Neural crest cell (in vitro differentiated cells): ENCODE measurements around the gene HECW1. TPM values are rescaled to one million over a fixed set of nuclear protein-coding genes. Genes with fewer than 3 reads are reported as not detected.
"Not testable (repeated sequence)": the region's sequence is repeated elsewhere in the genome, so short reads cannot be mapped to it uniquely, and the experiment has no call there.

Source experiments
- DNase-seq: peaks from one replicate; pipeline ENCODE4 v3.0.0; 2021; ENCODE audit warnings: low read depth, mixed read lengths, low spot score
- H3K27ac Mint-ChIP-seq: one replicate; pipeline ENCODE4 v1.8.0; 2021; ENCODE audit warnings: mild to moderate bottlenecking, mixed read lengths; ENCODE audit not compliant: unreplicated experiment
- H3K27me3 Mint-ChIP-seq: 2 replicates; pipeline ENCODE4 v1.8.0; 2021; ENCODE audit warnings: low read depth, mild to moderate bottlenecking, mixed read lengths
- H3K36me3 Mint-ChIP-seq: 2 replicates; pipeline ENCODE4 v1.8.0; 2021; ENCODE audit warnings: low read depth, mild to moderate bottlenecking, mixed read lengths
- H3K4me1 Mint-ChIP-seq: 2 replicates; pipeline ENCODE4 v1.8.0; 2021; ENCODE audit warnings: mixed read lengths
- H3K4me3 Mint-ChIP-seq: one replicate; pipeline ENCODE4 v1.8.0; 2021; ENCODE audit warnings: mild to moderate bottlenecking, mixed read lengths
- H3K9me3 Mint-ChIP-seq: 2 replicates; pipeline ENCODE4 v1.8.0; 2021; ENCODE audit warnings: mixed read lengths
- total RNA-seq: library from RNA; stranded (reverse); gene quantifications from 2 replicates; pipeline ENCODE4 v1.2.1, GENCODE V29; 2021
- TF ChIP-seq, protein P1 (sequence below): fragments of 200-600 bp; sonication (generic); conservative IDR thresholded peaks from 2 replicates; pipeline ENCODE4 v1.5.0; 2021; ENCODE audit warnings: antibody characterized with exemption, mild to moderate bottlenecking

Gene HECW1
- total RNA-seq, 1 donor from 2014 or later, result 3.6 TPM

DNA sequence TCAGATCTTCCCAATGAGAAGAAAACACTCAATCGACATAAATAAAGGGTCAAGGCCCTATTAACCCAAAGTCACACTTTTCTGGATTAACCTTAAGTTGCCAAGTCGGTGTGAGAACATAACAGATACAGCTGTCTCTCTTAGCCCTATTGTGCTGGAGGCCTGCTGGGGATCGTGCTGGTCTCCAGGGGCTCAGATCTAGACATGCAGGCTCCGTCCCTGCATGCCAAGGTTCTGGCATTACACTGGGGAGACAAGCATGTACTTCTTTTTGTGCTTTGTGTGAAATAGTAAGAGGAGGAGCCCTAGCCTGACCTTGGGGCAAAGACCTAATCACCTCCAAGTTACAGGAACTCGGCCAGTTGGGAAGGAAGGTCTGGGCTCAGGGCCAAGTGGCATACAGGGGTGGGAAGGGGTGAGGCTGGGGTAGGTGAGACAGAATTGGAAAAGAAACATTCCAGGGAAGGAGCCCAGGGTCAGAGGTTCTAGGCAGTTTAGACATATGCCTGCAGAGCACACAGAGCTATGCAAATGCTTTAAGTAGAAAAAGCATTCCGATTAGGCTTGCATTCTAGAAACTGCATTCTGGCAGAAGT lies 216.4 kb downstream of the HECW1 start:
- DNase-seq, result no peak
- Mint-ChIP-seq H3K9me3 (peaks cover 3% of the 10 kb centered on the region), H3K4me1 (peaks cover 20% of the 10 kb centered on the region), H3K36me3 (no peaks in the 10 kb centered on the region), H3K27me3 (no peaks in the 10 kb centered on the region), H3K27ac (no peak overlapping the region), H3K4me3 (no peak overlapping the region)
- TF ChIP-seq, protein P1, sequence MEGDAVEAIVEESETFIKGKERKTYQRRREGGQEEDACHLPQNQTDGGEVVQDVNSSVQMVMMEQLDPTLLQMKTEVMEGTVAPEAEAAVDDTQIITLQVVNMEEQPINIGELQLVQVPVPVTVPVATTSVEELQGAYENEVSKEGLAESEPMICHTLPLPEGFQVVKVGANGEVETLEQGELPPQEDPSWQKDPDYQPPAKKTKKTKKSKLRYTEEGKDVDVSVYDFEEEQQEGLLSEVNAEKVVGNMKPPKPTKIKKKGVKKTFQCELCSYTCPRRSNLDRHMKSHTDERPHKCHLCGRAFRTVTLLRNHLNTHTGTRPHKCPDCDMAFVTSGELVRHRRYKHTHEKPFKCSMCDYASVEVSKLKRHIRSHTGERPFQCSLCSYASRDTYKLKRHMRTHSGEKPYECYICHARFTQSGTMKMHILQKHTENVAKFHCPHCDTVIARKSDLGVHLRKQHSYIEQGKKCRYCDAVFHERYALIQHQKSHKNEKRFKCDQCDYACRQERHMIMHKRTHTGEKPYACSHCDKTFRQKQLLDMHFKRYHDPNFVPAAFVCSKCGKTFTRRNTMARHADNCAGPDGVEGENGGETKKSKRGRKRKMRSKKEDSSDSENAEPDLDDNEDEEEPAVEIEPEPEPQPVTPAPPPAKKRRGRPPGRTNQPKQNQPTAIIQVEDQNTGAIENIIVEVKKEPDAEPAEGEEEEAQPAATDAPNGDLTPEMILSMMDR, result no peak

DNA sequence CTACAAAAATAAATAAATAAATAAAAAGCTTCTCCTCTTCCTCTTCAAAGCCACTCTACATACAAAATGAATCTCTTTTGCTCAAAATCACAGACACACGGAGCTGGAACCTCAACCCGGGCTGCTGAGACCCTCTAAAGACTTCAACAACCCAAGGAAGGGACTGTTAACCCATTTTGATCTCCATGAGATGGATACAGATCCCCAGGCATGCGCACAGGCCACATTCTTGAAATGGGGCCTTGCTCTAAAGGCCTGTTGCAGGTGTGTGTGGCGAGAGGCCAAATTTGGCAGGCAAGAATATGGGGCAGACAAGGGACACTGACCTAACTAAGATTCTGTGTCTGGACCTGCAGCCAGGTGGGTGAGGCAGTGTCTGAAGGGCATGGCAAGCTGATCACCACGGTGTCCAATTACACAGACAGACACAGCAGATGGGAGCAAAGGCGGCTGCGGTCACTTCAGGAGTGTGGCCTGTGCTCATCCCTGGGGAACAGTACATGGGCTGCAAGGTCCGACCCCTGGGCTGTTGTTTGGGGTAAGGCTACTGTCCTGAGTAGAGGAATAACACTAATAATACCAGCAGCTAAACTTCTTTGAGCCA lies 219.8 kb downstream of the HECW1 start:
- peaks cover 3% of the 10 kb centered on the region for H3K9me3 Mint-ChIP-seq
- H3K4me3 Mint-ChIP-seq, result no peak overlapping the region
- no peaks in the 10 kb centered on the region for H3K27me3 Mint-ChIP-seq
- no peak for DNase-seq
- no peaks in the 10 kb centered on the region for H3K36me3 Mint-ChIP-seq
- H3K27ac Mint-ChIP-seq, result no peak overlapping the region
- peaks cover 11% of the 10 kb centered on the region for H3K4me1 Mint-ChIP-seq
- TF ChIP-seq, protein P1, result no peak

DNA sequence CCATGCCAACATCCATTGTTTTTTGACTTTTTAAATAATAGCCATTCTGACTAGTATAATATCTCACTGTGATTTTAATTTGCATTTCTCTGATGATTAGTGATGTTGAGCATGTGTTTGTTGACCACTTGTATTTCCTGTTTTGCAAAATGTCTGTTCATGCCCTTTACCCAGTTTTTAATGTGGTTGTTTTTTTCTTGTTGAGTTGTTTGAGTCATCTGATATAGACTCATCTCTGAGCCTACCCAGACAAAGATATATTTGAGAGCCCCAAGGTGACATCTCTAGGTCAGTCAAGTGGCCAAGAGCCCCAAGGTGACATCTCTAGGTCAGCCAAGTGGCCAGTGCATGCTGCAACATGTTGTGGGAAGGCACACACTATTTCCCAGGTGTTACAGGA lies 224.7 kb downstream of the HECW1 start:
- H3K27ac Mint-ChIP-seq, result no peak overlapping the region
- no peak for DNase-seq
- H3K36me3 Mint-ChIP-seq, result no peaks in the 10 kb centered on the region
- no peak overlapping the region for H3K4me3 Mint-ChIP-seq
- H3K27me3 Mint-ChIP-seq, result no peaks in the 10 kb centered on the region
- TF ChIP-seq, protein P1, result no peak
- H3K9me3 Mint-ChIP-seq, result no peaks in the 10 kb centered on the region
- no peaks in the 10 kb centered on the region for H3K4me1 Mint-ChIP-seq

DNA sequence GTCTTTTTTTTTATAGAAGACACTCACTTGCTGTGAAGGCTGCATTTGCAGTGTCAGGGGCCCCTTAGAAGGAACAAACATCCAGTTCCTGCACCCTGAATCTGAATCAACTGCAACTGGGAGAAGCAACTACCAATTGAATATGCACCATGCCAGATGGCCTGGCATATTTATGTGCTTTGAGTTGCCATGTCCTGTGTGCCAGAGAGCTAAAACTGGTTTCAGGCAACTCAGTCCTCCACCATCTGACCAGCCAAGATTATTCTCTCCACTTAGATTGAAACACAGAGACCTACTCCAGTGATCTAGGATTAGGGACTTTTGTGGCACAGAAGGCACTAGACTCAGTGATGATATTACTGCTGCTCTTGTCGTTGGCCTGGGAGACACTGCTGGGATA lies 225.4 kb downstream of the HECW1 start:
- Mint-ChIP-seq H3K36me3 (no peaks in the 10 kb centered on the region), H3K27ac (no peak overlapping the region), H3K4me1 (no peaks in the 10 kb centered on the region), H3K27me3 (no peaks in the 10 kb centered on the region), H3K9me3 (no peaks in the 10 kb centered on the region), H3K4me3 (no peak overlapping the region)
- no peak for DNase-seq
- TF ChIP-seq, protein P1, result no peak

DNA sequence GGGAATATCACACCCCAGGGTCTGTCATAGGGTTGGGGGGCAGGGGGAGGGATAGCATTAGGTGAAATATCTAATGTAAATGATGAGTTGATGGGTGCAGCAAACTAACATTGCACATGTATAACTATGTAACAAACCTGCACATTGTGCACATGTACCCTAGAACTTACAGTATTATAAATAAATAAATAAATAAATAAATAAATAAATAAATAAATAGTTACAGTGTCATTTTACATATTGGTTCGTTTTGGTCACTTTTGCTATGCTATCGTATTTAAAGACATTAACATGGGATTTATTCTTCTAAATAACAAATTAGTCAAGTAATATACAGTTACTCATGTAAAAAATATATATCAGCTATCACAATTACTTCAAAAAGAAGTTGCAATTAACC lies 228.7 kb downstream of the HECW1 start:
- TF ChIP-seq, protein P1, result no peak
- DNase-seq, result no peak
- H3K27ac Mint-ChIP-seq, result no peak overlapping the region
- no peaks in the 10 kb centered on the region for H3K36me3 Mint-ChIP-seq
- no peaks in the 10 kb centered on the region for H3K27me3 Mint-ChIP-seq
- H3K4me1 Mint-ChIP-seq, result no peaks in the 10 kb centered on the region
- no peak overlapping the region for H3K4me3 Mint-ChIP-seq
- peaks cover 3% of the 10 kb centered on the region for H3K9me3 Mint-ChIP-seq

DNA sequence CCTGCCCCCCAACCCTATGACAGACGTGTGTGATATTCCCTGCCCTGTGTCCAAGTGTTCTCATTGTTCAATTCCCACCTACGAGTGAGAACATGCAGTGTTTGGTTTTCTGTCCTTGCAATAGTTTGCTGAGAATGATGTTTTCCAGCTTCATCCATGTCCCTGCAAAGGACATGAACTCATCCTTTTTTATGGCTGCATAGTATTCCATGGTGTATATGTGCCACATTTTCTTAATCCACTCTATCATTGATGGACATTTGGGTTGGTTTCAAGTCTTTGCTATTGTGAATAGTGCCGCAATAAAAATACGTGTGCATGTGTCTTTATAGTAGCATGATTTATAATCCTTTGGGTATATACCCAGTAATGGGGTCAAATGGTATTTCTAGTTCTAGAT lies 231.0 kb downstream of the HECW1 start:
- not testable (repeated sequence) for H3K4me3 Mint-ChIP-seq, H3K9me3 Mint-ChIP-seq, H3K27me3 Mint-ChIP-seq, H3K27ac Mint-ChIP-seq, H3K36me3 Mint-ChIP-seq, H3K4me1 Mint-ChIP-seq, DNase-seq

DNA sequence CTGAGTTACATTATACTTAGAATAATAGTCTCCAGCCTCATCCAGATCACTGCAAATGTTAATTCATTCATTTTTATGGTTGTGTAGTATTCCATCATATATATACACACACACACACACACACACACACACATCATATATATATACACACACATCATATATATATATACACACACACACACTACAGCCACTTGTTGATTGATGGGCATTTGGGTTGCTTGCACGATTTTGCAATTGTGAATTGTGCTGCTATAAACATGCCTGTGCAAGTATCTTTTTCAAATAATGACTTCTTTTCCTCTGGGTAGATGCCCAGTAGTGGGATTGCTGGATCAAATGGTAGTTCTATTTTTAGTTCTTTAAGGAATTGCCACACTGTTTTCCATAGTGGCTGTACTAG lies 233.2 kb downstream of the HECW1 start:
- not testable (repeated sequence) for H3K36me3 Mint-ChIP-seq, H3K27ac Mint-ChIP-seq

More for the DNA sequence above, 233.2 kb downstream of the HECW1 start:
- not testable (repeated sequence) for H3K4me3 Mint-ChIP-seq, H3K4me1 Mint-ChIP-seq, H3K9me3 Mint-ChIP-seq, DNase-seq, H3K27me3 Mint-ChIP-seq
